Caco-2 (cell line): ENCODE results near the gene SNAP29. TPM values are rescaled to one million over a fixed set of nuclear protein-coding genes. Genes with fewer than 3 reads are reported as not detected.
A peak's percentile ranks its signal among the peaks of the same experiment; 100 is the strongest.
"Not testable (repeated sequence)": the region's sequence is repeated elsewhere in the genome, so short reads cannot be mapped to it uniquely, and the experiment has no call there.

Source experiments
- BruUV-seq: library from RNA; stranded (reverse); fragments of 400-500 nt; replicated peaks from 2 replicates; lab custom pipeline; 2021; lab: Mats Ljungman, UMichigan
- CTCF ChIA-PET: fragments of 300-600 bp; sonication (Branson Sonifier 250); formaldehyde crosslinking; loops from one replicate; lab custom pipeline; 2022; ENCODE audit warnings: antibody characterized with exemption; lab: Charles Lee
- POLR2A ChIA-PET: fragments of 300-600 bp; sonication (Branson Sonifier 250); formaldehyde crosslinking; loops from one replicate; lab custom pipeline; 2022; ENCODE audit warnings: antibody characterized with exemption; lab: Charles Lee
- DNase-seq, 2 experiments: peaks; one replicate each; pipeline versions ENCODE4 v3.0.0 to v3.0.0-alpha.2; 2020 to 2022
- H3K27me3 ChIP-seq: replicated peaks from 2 replicates; pipeline ENCODE4 v1.6.0; 2011; ENCODE audit warnings: low read length; ENCODE audit not compliant: control insufficient read depth, insufficient read depth
- H3K36me3 ChIP-seq: 2 replicates; pipeline ENCODE4 v1.5.1; 2011; ENCODE audit warnings: low read length; ENCODE audit not compliant: control insufficient read depth, insufficient read depth
- H3K4me1 ChIP-seq: fragments of 250-450 bp; sonication (Bioruptor Pico); 2 replicates; pipeline ENCODE4 v1.5.1; 2020; ENCODE audit warnings: mild to moderate bottlenecking
- H3K4me3 ChIP-seq: 2 replicates; pipeline ENCODE4 v1.5.1; 2011; ENCODE audit warnings: low read depth, mild to moderate bottlenecking, control low read depth, low read length
- H3K9me3 ChIP-seq: fragments of 250-450 bp; sonication (Bioruptor Pico); 2 replicates; pipeline ENCODE4 v1.5.1; 2020; ENCODE audit warnings: mild to moderate bottlenecking, moderate library complexity
- H3K27ac Mint-ChIP-seq: one replicate; pipeline ENCODE4 v1.8.0; 2022; ENCODE audit warnings: mixed read lengths; ENCODE audit not compliant: unreplicated experiment
- H3K27me3 Mint-ChIP-seq: one replicate; pipeline ENCODE4 v1.8.0; 2022; ENCODE audit warnings: mixed read lengths; ENCODE audit not compliant: insufficient read depth, unreplicated experiment
- H3K36me3 Mint-ChIP-seq: one replicate; pipeline ENCODE4 v1.8.0; 2022; ENCODE audit warnings: mild to moderate bottlenecking, mixed read lengths; ENCODE audit not compliant: insufficient read depth, unreplicated experiment
- H3K4me1 Mint-ChIP-seq: one replicate; pipeline ENCODE4 v1.8.0; 2022; ENCODE audit warnings: low read depth, mixed read lengths; ENCODE audit not compliant: unreplicated experiment
- H3K4me3 Mint-ChIP-seq: one replicate; pipeline ENCODE4 v1.8.0; 2022; ENCODE audit warnings: mild to moderate bottlenecking, moderate library complexity, mixed read lengths; ENCODE audit not compliant: unreplicated experiment
- H3K9me3 Mint-ChIP-seq: one replicate; pipeline ENCODE4 v1.8.0; 2022; ENCODE audit warnings: mixed read lengths; ENCODE audit not compliant: unreplicated experiment
- CTCF ChIP-seq, 2 experiments: fragments of 200-600 bp in 1 of 2; IDR thresholded peaks; 1 replicate in 1 of 2; 2 replicates in 1 of 2; pipeline versions ENCODE4 v1.5.1 to v1.8.0; 2011 to 2022; ENCODE audit warnings: antibody characterized with exemption in 1 of 2, control low read depth in 1 of 2, inconsistent platforms in 1 of 2, low read depth in 1 of 2, low read length in 1 of 2, mild to moderate bottlenecking in 1 of 2, moderate library complexity in 1 of 2; ENCODE audit not compliant: insufficient read depth in 1 of 2, severe bottlenecking in 1 of 2, unreplicated experiment in 1 of 2
- intact Hi-C: fragments of 100-400 bp; cut with micrococcal nuclease; formaldehyde crosslinking; loops from one replicate; pipeline ENCODE4 v1.10.0; 2022; ENCODE audit not compliant: unreplicated experiment
- total RNA-seq: library from RNA; stranded (reverse); gene quantifications from 2 replicates; pipeline ENCODE4 v1.2.3, GENCODE V29; 2022

SNAP29 gene
- total RNA-seq, 1 experiment from 2014 or later, result 26.2 TPM

- POLR2A ChIA-PET, result no interaction called here
- H3K36me3 Mint-ChIP-seq, result peaks cover 29% of the 10 kb centered on the region
Measured at GRCh38 chr22:20928573-20928967, 69.8 kb downstream of the SNAP29 start.

GRCh38 chr22:20930004-20930403, 71.2 kb downstream of the SNAP29 start:
- no peak for TF ChIP-seq CTCF (IDR thresholded peaks at IDR 0.05; ENCODE audit: insufficient read depth in 1 of 2, low read depth in 1 of 2, low read length in 1 of 2, severe bottlenecking in 1 of 2, unreplicated experiment in 1 of 2)
- ChIA-PET CTCF (no interaction called here), POLR2A (no interaction called here)
- Mint-ChIP-seq H3K27me3 (no peaks in the 10 kb centered on the region), H3K4me3 (no peak overlapping the region), H3K9me3 (no peaks in the 10 kb centered on the region), H3K27ac (no peak overlapping the region), H3K36me3 (peaks cover 35% of the 10 kb centered on the region), H3K4me1 (peaks cover 16% of the 10 kb centered on the region)
- no peaks in the 10 kb centered on the region for H3K27me3 ChIP-seq
- no peak for DNase-seq
- intact Hi-C loops, result no loop called here
- H3K9me3 ChIP-seq, result no peaks in the 10 kb centered on the region
- H3K4me3 ChIP-seq, result no peak overlapping the region
- H3K4me1 ChIP-seq, result no peaks in the 10 kb centered on the region
- BruUV-seq, result no TSS peak
- H3K36me3 ChIP-seq, result peaks cover 1% of the 10 kb centered on the region

More at GRCh38 chr22:20928573-20928967, 69.8 kb downstream of the SNAP29 start:
- H3K9me3 Mint-ChIP-seq, result no peaks in the 10 kb centered on the region
- CTCF ChIA-PET, result no interaction called here
- Histone ChIP-seq H3K4me1 (no peaks in the 10 kb centered on the region), H3K27me3 (no peaks in the 10 kb centered on the region), H3K36me3 (no peaks in the 10 kb centered on the region; the same call in 1 of the 2 replicates), H3K9me3 (no peaks in the 10 kb centered on the region), H3K4me3 (no peak overlapping the region)
- no peak overlapping the region for H3K4me3 Mint-ChIP-seq
- no peak for TF ChIP-seq CTCF (IDR thresholded peaks at IDR 0.05; ENCODE audit: insufficient read depth in 1 of 2, low read depth in 1 of 2, low read length in 1 of 2, severe bottlenecking in 1 of 2, unreplicated experiment in 1 of 2)
- H3K4me1 Mint-ChIP-seq, result peaks cover 16% of the 10 kb centered on the region
- no peak overlapping the region for H3K27ac Mint-ChIP-seq
- H3K27me3 Mint-ChIP-seq, result no peaks in the 10 kb centered on the region
- intact Hi-C loops, result no loop called here
- no TSS peak for BruUV-seq
- DNase-seq, result no peak

- CTCF ChIA-PET, result interaction anchor here (1.5 kb wide), 1 partner anchor 45 kb away, joined by 3 read pairs; no protein-coding TSS in a partner anchor
- H3K27me3 Mint-ChIP-seq, H3K27me3 ChIP-seq, H3K4me3 Mint-ChIP-seq, intact Hi-C loops, H3K9me3 Mint-ChIP-seq, H3K4me1 ChIP-seq, H3K4me3 ChIP-seq, BruUV-seq, H3K27ac Mint-ChIP-seq, H3K36me3 ChIP-seq, H3K9me3 ChIP-seq, POLR2A ChIA-PET: not testable (repeated sequence)
- peaks cover 39% of the 10 kb centered on the region for H3K36me3 Mint-ChIP-seq
- peaks cover 13% of the 10 kb centered on the region for H3K4me1 Mint-ChIP-seq
- peak in 1 of 2 experiments; percentile 3 for DNase-seq
Measured at GRCh38 chr22:20930435-20930834, 71.6 kb downstream of the SNAP29 start.
